Neural progenitor cell (in vitro differentiated cells): ENCODE measurements around the gene KCTD19.
A peak's percentile ranks its signal among the peaks of the same experiment; 100 is the strongest.

Source experiments
- CTCF ChIP-seq: fragments of 200-600 bp; sonication (generic); IDR thresholded peaks from 2 replicates; pipeline ENCODE4 v1.5.1; 2017; ENCODE audit warnings: antibody characterized with exemption, mild to moderate bottlenecking
- EZH2 ChIP-seq: fragments of 200-600 bp; sonication (generic); IDR thresholded peaks from 2 replicates; pipeline ENCODE4 v1.6.1; 2017; ENCODE audit warnings: antibody characterized with exemption, mild to moderate bottlenecking, moderate library complexity
- EZH2phosphoT487 ChIP-seq: fragments of 200-600 bp; sonication (generic); IDR thresholded peaks from 2 replicates; pipeline ENCODE4 v1.6.1; 2017; ENCODE audit warnings: antibody characterized with exemption

GRCh38 chr16:67284699-67285646 is 41.6 kb downstream of the KCTD19 start:
- TF ChIP-seq EZH2phosphoT487 (no peak), CTCF (peak; percentile 63), EZH2 (no peak)
